Fibroblast of pulmonary artery (primary cell): ENCODE measurements around the gene GTF2I.
A peak's percentile ranks its signal among the peaks of the same experiment; 100 is the strongest.
"Not testable (repeated sequence)": the region's sequence is repeated elsewhere in the genome, so short reads cannot be mapped to it uniquely, and the experiment has no call there.

Experiments used
- DNase-seq: peaks from one replicate; pipeline ENCODE4 v3.0.0-alpha.2; 2010; ENCODE audit warnings: low read depth
- H3K4me3 ChIP-seq: replicated peaks from 2 replicates; pipeline ENCODE4 v1.5.1; 2011; ENCODE audit warnings: low read depth, mild to moderate bottlenecking, control low read depth, low read length, moderate library complexity

The GTF2I gene

DNA sequence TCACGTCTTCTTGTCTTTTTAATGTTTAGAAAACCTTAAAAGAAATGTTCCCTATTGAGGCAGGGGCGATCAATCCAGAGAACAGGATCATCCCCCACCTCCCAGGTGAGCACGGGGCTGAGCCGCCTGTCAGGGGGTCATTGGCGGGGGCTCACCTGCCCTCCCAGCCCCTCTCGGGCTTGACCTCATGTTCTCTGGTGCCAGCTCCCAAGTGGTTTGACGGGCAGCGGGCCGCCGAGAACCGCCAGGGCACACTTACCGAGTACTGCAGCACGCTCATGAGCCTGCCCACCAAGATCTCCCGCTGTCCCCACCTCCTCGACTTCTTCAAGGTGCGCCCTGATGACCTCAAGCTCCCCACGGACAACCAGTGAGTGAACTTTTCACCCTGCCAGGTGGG is 121.5 kb downstream of the GTF2I start:
- H3K4me3 ChIP-seq, DNase-seq: not testable (repeated sequence)

DNA sequence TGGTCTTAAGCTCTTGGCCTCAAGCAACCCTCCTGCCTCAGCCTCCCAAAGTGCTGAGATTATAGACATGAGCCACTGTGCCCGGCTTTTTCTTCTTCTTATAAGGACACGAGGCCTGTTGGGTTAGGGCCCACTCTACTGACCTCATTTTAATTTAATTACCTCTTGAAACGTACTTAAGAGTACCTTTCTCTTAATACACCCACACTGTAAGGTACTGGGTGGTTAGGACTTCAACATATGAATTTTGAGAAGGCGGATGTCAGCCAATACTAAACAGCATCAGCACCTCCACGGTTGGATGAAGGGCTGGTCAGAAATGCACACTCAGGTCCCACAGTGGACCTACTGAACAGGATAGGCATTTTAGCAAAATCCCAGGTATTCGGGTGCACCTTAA is 124.2 kb downstream of the GTF2I start:
- H3K4me3 ChIP-seq, DNase-seq: not testable (repeated sequence)

GRCh38 chr7:74783595-74783994 is 126.1 kb downstream of the GTF2I start:
- DNase-seq, H3K4me3 ChIP-seq: not testable (repeated sequence)

DNA sequence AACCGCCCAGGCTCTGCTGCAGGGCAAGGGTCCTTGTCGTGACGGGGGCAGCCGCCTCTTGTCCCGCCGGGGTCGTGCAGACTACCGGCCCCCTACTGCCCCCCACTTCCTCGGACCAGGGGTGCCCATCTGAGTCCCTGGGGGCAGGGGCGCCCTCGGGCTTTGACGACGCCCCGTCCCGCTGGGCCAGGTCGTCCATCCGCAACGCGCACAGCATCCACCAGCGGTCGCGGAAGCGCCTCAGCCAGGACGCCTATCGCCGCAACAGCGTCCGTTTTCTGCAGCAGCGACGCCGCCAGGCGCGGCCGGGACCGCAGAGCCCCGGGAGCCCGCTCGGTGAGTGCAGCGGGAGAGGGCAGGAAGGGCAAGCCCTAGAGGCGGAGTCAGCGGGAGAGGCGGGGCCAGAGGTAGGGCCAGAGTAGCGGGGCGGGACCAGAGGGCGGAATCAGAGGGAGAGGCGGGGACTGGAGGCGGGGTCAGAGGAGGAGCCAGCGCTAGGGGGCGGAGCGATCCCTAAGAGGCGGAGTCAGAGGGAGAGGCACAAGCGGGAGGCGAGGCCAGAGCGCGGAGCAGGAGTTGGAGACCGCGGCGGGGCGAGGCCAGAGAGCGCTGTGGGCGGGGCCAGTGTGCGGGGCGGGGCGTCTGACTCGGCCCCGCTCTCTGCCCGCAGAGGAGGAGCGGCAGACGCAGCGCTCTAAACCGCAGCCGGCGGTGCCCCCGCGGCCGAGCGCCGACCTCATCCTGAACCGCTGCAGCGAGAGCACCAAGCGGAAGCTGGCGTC is 131.0 kb downstream of the GTF2I start:
- peak; percentile 86 for DNase-seq

GRCh38 chr7:74789200-74789736 is 131.8 kb downstream of the GTF2I start:
- DNase-seq, H3K4me3 ChIP-seq: not testable (repeated sequence)

More for the DNA sequence above, 131.0 kb downstream of the GTF2I start:
- H3K4me3 ChIP-seq, result peak overlapping the region; percentile 28

- not testable (repeated sequence) for DNase-seq, H3K4me3 ChIP-seq
Observed at GRCh38 chr7:74797848-74798622, 140.5 kb downstream of the GTF2I start.

- H3K4me3 ChIP-seq, DNase-seq: not testable (repeated sequence)
Observed at GRCh38 chr7:74798644-74799043, 141.1 kb downstream of the GTF2I start.
